Activated T-helper 1 cell treated with Interleukin-2 at 50 U/mL for 16 hours (primary cell): ENCODE data around the gene IRGQ.
"Not testable (repeated sequence)": the region's sequence is repeated elsewhere in the genome, so short reads cannot be mapped to it uniquely, and the experiment has no call there.

Source experiments
- DNase-seq: peaks from one replicate; pipeline ENCODE4 v3.0.0-alpha.2; 2020; ENCODE audit warnings: low read depth

The IRGQ gene, protein sequence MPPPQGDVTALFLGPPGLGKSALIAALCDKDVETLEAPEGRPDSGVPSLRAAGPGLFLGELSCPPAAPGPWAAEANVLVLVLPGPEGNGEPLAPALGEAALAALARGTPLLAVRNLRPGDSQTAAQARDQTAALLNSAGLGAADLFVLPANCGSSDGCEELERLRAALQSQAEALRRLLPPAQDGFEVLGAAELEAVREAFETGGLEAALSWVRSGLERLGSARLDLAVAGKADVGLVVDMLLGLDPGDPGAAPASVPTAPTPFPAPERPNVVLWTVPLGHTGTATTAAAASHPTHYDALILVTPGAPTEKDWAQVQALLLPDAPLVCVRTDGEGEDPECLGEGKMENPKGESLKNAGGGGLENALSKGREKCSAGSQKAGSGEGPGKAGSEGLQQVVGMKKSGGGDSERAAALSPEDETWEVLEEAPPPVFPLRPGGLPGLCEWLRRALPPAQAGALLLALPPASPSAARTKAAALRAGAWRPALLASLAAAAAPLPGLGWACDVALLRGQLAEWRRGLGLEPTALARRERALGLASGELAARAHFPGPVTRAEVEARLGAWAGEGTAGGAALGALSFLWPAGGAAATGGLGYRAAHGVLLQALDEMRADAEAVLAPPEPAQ

DNA sequence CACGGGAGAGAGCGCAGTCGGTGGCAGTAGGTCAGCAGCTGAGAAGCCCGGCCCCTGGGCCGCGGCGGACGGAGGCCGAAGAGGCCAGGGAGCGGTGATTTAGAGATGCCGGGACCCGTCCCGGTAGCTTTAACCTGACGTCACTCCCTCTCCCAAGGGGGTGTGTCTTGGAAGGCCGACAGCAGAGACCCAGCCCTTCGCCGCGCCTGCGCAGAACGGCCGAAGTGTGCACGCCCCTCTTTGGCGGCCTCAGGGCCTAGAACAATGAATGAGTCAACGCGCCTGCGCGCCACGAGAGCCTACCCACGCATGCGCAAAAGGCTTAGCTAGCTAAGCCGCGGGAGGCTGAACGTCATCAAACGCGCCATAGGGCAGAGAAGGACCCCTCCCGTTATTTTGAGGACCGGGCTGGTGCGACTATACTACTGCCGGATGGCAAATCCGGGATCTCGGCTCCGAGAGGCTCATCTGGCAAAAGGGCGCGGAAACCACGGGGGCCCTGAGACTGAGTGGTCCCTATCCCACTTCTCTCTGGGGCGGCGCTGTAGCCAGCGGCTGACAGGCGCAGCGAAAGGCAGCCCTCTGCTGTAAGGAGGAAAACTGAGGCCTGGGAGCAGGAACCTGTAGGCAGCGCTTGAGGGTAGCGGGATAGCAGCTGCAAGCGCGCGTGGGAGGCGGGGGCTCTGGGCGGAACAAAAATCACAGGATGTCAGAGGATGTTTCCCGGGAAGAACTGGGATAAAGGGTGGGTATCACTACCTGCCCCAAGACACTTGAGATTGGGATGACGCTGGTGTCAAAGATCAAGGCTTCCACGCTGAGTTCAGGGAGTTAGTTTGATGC is at the start of gene IRGQ, which contains the start of gene ZNF576:
Gene IRGQ (minus strand): TSS at position 136 of the 843 bp plus-strand sequence. CDS start 796 bp downstream, outside the sequence.
Gene ZNF576 (plus strand): TSS at position 597 of the 843 bp plus-strand sequence. CDS start 514 bp downstream, outside the sequence.
- DNase-seq = peak; percentile 100

DNA sequence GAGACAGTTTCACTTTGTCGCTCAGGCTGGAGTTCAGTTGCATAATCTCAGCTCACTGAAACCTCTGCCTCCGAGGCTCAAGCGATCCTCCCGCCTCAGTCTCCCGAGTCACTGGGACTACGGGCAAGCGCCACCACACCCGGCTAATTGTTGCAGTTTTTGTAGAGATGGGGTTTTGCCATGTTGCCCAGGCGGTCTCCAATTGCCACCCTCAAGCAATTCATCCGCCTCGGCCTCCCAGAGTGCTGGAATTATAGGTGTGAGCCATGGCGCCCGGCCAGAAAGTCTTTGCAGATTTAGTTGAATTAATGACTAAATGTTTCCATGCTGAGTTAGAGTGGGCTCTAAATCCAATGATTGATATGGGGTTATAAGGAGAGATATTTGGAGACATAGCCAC is 48.2 kb upstream of the IRGQ start:
- no peak for DNase-seq

DNA sequence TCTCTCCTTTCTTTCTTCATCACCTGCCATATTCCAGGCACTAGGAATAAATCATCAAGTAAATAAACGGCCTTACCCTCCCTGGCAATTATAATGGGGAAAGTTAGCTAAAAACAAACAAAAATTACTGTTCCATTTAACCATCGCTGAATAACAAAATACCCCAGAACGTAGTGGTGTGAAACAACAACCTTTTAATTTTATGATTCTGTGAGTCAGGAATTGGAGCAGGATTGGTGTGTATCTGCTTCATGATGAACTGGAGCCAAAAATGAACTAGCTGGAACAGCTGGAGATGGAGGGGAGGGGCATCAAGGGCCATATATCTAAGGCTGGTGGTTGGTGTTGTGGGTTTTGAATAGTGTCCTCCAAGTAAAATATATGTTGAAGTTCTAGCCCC is 47.4 kb upstream of the IRGQ start:
- DNase-seq = no peak

DNA sequence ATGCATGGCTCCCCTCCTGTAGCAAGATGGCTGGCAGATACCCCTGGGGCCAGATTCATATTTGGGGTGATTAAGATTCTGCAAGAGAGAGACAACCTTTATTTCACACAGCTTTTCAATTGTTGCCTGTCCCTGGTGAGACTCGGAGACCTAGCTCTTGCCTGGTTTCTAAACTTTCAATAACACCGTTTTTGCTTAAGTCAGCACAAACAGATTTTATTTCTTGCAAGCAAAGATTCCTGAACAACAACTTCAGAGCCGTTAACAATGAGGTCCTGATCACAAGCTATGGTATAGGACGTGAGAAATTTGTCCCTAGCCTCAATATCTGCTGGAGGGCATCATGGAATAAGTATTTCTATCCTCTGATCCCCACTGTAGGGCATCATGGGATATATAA is 46.6 kb upstream of the IRGQ start:
- DNase-seq = no peak

DNA sequence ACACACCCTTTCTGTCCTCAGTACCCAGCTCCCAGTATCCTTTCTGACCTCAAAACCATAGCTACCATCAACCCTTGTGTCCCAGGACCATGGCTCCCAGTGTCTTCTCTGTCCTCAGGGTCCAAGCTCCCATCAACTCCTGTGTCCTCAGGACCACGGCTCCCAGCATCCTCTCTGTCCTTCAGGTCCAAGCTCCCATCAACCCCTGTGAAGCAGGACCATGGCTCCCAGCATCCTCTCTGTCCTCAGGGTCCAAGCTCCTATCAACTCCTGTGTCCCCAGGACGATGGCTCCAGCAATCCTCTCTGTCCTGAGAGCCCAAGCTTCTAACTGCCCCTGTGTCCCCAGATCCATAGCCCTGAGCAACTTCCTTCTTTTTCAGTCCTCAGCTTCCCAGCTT is 45.4 kb upstream of the IRGQ start:
- no peak for DNase-seq

DNA sequence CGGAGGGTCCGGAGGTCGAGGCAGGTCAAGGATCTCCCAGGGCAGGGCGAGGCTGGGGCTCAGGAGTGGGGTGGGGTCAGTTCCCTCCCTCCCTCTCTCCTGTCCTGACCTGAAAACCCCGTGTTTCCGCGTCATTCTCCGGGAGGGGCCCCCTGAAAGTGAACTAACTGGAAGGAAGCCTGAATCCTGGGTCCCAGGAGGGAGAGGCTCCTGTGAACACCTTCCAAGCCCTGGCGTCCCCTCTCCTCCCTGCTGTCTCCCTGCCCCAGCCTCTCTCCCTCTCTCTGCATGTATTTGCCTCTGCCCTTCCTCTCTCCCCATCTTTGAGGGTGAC is 44.5 kb upstream of the IRGQ start:
- no peak for DNase-seq

DNA sequence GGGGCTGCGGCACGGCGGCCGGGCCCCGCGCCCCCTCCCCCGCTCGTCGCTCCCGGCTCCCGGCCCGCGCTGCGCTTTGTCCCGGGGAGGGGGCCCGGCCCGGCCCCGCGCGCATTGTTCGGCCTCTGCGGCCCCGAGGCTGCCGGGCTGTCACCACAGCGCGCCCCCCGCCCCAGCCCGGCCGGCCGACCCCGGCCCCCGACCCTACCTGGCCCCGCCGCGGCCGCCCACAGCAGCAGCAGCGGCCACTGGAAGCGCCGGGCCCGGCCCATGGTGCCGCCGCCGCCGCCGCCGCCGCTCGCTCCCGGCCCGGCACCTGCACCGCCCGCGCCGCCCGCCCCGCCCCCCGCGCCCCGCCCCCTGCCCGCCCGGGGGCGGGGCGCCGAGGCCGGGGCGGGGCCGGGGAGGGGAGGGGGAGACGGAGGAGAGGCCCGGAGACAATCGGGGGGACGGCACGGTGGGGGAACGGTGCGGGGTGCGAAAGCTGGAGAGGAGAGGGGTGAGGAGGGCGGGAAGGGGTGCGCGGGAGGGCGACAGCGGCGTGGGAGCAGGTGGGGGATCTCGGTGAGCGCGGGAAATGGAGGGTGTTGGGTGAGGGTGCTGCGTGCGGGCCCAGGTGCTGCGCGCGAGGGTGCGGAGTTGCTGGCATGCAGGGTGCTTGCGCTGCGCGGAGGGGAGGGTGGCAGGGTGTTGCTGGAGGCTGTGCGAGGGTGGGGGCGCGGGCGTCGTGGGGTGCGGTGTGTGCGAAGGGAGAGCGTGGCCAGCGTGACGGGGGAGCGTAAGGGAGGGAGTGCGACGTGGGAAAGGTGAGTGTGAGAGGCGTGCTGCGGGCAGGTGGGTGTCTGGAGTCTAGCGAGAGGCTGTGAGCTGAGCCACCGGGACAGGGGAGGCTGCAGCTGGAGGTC is 43.8 kb upstream of the IRGQ start, which contains the start of gene CADM4:
Gene CADM4 (minus strand): TSS at position 332 of the 905 bp plus-strand sequence. CDS start 60 bp downstream, at position 272.
- DNase-seq = peak; percentile 43

DNA sequence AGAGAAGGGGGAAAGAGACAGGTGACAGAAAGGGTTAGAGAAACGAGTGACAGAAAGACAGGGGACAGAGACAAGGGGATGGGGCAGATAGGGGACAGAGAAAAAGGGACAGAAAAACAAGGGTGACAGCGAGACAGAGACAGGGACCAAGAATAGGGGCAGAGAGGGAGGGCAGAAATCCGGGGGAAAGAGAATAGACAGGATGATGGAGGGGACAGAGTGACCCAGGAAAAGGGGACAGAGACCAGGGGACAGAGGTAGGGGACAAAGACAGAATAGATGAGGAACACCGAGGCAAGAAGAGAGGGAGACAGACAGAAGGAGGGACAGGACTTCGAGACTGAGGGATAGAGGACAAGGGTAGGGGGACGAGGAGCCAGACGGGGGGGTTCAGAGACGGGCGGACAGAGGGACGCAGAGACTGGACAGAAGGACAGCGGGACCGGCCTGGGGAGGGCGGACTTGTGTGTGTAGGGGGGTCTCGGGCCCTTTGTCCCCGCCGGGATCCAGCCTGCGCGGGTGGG is 43.1 kb upstream of the IRGQ start:
- no peak for DNase-seq

DNA sequence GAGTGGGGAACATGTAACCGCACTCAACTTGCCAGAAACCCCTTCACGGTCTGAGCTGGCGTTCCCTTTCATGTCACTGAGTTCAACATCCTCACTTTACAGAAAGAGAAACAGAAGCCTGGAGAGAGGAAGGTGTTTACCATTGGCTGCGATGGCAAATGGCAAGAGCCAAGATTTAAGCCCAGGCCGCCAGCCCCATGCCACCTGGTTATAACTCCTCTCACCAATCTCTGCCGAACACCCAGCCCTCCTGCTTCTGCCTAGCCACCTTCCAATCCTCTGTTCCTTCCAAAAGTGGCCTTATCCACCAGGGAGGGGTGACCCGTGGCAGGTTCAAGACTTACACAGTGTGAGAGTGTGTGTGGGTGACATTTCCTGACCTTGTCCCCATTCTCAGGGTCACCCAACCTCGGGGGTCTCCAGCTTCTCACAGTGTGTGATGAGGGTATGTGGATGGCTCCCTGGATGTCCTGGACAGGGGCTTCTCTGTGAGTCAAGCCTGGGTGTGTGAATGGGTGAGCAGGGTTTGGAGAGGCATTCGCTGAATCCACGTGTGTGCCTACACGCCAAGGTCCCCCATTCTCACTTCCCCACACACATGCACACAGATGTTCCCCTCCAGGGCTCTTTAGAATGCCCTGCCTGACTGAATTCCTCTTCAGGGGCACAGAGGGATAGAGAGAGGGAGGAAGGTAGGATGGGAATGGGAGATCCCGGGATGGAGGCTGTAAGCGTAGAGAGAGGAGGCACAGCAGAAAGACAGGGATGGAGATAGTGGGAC is 42.5 kb upstream of the IRGQ start:
- no peak for DNase-seq

DNA sequence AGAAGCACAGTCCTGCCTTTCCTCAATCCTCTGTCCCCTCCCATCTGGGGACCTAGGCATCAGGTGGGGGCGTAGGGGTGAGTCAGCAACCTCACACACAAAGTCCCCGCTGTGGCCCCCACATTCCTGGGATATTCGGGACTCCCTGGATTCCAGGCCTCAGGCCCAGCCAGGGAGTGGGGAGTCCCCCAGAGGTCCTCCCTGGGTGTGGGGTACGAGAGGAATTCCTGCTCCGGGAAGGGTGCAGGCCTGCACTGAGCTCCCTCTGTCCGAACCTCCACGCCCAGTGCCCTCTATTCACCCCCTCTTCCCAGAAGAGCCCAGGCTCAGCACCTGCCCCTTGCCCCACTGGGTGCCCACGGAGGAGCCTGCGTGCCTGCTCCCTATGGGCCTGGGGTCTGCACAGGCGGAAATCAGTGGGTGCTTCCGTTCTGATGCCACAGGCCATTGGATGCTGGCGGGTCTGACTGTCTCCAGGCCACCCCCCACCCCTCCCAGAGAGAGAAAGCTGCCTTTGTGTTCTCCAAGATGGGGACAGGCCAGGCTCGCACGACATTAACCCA is 40.3 kb upstream of the IRGQ start:
- DNase-seq = no peak

DNA sequence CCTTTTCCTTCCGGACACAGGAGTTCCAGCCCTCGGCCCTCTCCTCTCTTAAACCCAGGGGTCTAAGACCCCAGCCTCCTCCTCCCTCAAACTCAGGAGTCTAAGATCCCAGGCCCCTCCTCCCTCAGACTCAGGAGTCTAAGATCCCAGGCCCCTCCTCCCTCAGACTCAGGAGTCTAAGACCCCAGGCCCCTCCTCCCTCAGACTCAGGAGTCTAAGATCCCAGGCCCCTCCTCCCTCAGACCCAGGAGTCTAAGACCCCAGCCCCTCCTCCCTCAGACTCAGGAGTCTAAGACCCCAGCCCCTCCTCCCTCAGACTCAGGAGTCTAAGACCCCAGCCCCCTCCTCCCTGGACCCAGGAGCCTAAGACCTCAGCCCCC is 39.6 kb upstream of the IRGQ start:
- not testable (repeated sequence) for DNase-seq

DNA sequence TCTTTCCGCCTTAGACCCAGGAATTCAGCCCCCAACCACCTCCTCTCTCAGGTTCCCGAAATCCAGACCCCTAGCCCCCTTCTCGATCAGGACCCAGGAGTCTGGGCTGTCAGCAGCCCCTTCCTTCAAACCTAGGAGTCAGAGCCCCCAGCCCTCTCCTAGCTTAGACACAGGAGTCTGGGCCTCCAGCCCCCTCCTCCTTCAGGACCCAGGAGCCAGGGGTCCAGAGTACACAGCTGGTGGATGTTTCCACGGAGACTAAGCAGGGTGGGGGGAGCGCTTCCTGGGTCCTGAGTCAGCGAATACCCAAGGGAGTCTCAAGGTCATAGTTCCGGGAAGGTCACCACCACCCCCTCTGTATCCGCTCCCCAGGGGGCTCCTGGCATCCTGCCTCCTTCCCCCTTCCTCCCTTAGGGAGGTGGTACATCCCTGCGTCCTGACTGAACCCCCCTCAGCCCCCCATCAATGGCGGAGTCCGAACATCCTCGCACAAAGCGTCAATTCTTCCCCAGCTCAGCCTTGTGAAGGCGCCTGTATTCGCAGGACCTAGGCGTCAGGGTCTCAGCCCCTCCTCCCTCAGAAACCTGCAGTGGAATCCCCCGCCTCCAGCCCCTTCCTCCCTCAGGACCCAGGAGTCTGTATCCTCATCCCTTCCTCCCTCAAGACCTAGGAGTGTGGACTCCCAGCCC is 39.1 kb upstream of the IRGQ start:
- DNase-seq = no peak

DNA sequence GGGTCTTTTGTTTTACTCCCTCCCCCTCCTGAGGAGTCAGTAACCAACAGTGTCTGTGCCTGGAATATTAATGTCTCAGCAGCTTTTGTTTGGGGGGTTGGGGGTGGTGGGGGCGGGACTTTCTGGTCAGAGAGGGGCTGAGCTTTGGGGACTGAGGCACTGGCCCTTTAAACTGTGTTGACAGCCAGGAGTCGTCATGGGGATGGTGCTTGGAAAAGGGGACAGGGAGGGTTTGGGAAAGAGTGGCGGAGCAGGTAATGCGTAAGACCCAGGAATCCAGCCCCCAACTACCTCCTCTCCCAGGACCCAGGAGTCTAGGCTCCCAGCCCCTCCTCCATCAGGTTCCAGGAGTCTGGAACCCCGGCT is 38.6 kb upstream of the IRGQ start:
- no peak for DNase-seq

DNA sequence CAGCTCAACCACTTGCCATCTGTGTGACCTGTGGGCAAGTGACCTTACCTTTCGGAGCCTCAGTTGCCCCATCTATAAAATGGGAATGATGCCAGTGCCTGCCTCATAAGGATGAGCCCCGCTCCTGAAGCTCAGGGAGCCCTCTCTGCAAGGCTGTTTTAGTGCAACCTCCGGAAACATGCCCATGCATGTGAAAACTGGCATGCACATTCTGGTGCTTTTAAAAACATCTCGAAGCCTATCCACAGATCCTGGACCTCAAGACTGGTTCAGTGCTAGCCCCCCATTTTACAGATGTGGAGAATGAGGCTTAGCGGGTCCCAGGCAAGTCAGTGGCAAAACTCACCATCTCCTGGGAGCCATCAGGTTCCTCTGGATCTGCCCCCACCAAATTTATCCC is 38.1 kb upstream of the IRGQ start:
- no peak for DNase-seq

DNA sequence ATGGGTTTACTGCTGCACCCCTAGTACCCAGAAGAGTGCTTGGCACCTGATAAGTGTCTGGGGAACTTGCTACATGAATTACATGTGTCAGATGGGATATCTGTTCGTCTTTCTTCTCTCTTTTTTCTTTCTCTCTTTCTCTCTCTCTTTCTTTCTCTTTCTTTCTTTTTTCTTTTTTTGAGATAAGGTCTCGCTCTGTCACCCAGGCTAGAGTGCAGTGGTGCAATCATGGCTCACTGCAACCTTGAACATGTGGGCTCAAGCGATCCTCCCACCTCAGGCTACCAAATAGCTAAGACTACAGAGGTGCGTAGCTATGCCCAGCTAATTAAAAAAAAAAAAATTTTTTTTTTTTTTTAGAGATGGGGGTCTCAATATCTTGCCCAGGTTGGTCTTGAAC is 37.6 kb upstream of the IRGQ start:
- no peak for DNase-seq

DNA sequence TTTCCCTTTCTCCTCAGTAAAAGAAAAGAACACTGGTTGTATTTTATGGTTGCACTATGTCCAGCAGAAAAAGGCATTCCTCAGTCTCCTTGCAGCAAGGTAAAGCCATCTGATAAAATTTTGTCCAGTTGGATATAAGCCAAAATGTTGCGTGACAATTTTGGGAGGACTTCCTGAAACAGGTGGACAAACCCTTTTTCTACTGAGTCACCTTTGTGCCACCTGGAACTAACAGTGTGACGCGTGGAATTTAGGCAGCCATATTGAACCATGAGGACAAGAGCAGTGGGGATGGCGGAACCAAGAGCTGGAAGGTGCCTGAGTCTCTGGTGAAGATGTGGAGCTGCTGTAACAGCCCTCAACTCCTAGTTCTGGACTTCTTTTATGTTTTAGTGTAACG is 35.6 kb upstream of the IRGQ start:
- no peak for DNase-seq

DNA sequence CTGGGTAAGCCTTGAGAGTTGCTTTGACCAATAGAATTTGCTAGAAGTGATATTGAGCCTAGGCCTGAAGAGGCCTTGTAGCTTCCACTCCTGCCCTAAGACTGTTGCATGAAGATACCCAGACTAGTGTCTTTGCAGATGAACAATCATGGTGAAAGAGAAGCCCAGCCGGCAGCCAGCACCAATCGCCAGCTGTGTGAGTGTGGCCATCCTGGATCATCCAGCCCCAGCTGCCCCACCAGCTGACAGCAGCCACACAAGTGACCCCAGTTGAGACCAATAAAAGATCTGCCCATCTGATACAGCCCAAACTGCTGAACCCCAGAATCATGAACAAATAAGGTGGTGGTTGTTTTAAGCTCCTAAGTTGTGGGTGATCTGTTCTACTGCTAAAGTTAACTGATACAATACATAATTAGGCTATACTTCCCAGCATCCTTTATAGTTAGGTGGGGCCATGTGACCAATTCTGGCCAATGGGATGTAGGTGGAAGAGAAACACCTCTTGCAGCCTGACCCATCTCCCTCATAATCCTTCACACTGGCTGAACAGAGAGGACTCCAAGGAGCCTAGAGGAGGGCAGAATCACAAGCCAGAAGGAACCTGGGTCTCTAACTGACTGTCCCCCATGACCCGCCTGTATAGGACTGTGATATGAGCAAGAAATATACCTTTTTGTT is 32.9 kb upstream of the IRGQ start:
- DNase-seq = no peak

DNA sequence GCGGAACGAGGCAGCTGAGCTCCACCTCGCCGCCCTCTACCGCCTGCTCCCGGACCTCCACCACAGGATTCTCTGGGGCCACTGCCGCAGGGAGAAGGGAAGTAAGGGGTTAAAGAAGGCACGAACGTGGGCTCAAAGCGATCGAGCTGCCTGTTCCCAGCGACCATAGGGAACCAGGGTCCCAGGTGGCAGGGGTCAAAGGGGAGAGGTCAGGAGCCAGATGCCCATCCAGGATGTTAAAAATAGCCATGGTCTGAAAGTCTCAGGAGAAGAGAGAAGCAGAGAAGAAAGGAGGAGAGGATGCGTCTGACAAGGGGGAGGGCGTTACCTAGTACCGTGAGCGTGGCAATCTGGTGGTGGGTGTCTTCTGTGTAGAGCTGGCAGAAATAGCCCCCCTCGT is 30.9 kb upstream of the IRGQ start:
- DNase-seq = no peak

DNA sequence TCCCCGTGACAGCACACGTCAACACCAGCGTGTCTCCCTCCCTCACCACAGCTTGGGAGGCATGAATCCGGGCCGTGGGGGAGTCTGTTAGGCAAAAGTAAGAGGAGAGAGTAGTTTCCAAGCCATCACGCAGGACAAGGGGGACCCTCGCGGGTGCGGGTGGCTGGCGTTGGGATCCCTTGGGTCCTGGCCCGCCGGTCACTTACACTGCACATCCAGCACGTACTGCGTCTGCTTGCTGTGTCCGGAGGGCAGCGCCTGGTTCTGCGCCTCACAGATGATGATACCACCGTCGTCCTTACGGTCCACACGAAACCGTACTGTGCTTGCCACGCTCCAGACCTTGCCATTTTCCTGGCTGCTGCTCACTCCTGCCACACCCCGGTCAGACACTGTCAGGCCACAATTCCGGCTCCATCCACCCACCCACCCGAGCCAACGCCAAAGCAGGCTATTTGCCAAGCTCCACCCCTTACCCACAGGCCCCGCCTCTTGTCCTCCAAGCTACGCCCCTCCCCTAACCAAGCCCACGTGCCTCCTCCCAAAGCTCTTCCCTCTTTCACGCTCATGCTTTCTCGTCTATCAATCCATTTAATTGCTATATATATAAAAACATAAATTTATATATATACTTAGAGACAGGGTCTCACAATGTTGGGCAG is 30.1 kb upstream of the IRGQ start:
- DNase-seq = no peak
